ENCODE measurements around the gene SGK1. TPM values are rescaled to one million over a fixed set of nuclear protein-coding genes. Genes with fewer than 3 reads are reported as not detected.

Gene SGK1
- total and polyA plus RNA-seq, 7 donors: 17.2 to 352 (median 35.2) TPM

GRCh38 chr6:134324766-134325165, 6.9 kb upstream of the SGK1 start:
- Histone ChIP-seq H3K36me3 (no peaks in the 10 kb centered on the region), H3K4me1 (no peaks in the 10 kb centered on the region), H3K9me3 (peaks cover 0 to 7% (median 4%) of the 10 kb centered on the region in 4 donors), H3K27me3 (peaks cover 0 to 6% (median 0%) of the 10 kb centered on the region in 3 donors), H3K4me3 (no peak overlapping the region), H3K27ac (no peak overlapping the region)
- TF ChIP-seq EP300 (IDR thresholded peaks at IDR 0.05) (no peak), POLR2A (IDR thresholded peaks at IDR 0.05) (no peak), POLR2AphosphoS5 (IDR thresholded peaks at IDR 0.05) (no peak), CTCF (IDR thresholded peaks at IDR 0.05) (no peak)
- no peak for DNase-seq
- whole genome bisulfite sequencing, 2 donors: 94 to 95% methylated on average over 4 of the region's 4 CpGs
- intact Hi-C loops (cut with DNase I): no loop called here

GRCh38 chr6:134324141-134324540, 6.2 kb upstream of the SGK1 start:
- no peak overlapping the region for H3K4me3 ChIP-seq
- H3K9me3 ChIP-seq: peaks cover 0 to 7% (median 4%) of the 10 kb centered on the region in 4 donors
- H3K36me3 ChIP-seq: no peaks in the 10 kb centered on the region
- TF ChIP-seq EP300 (IDR thresholded peaks at IDR 0.05) (no peak), CTCF (IDR thresholded peaks at IDR 0.05) (no peak)
- H3K27ac ChIP-seq: no peak overlapping the region
- 66 to 67% methylated on average over 5 of the region's 5 CpGs for WGBS, 2 donors
- intact Hi-C loops (cut with DNase I): no loop called here
- no peak for DNase-seq
- peaks cover 0 to 10% (median 0%) of the 10 kb centered on the region in 3 donors for H3K27me3 ChIP-seq
- H3K4me1 ChIP-seq: no peaks in the 10 kb centered on the region

- Histone ChIP-seq H3K36me3 (no peaks in the 10 kb centered on the region), H3K4me1 (no peaks in the 10 kb centered on the region), H3K9me3 (peaks cover 0 to 7% (median 4%) of the 10 kb centered on the region in 4 donors), H3K27ac (no peak overlapping the region), H3K27me3 (peaks cover 0 to 13% (median under 1%) of the 10 kb centered on the region in 3 donors), H3K4me3 (no peak overlapping the region)
- DNase-seq: no peak
- intact Hi-C loops (cut with DNase I): no loop called here
- TF ChIP-seq POLR2AphosphoS5 (IDR thresholded peaks at IDR 0.05) (no peak), CTCF (IDR thresholded peaks at IDR 0.05) (no peak), EP300 (IDR thresholded peaks at IDR 0.05) (no peak), POLR2A (IDR thresholded peaks at IDR 0.05) (no peak)
- 88 to 94% methylated on average over 2 of the region's 2 CpGs for WGBS, 2 donors
These were observed 5.8 kb upstream of the SGK1 start for GRCh38 chr6:134323698-134324097.

GRCh38 chr6:134323294-134323693, 5.4 kb upstream of the SGK1 start:
- no peak for TF ChIP-seq POLR2A (IDR thresholded peaks at IDR 0.05)
- no peak for TF ChIP-seq EP300 (IDR thresholded peaks at IDR 0.05)
- no peak for TF ChIP-seq CTCF (IDR thresholded peaks at IDR 0.05)
- no peak for TF ChIP-seq POLR2AphosphoS5 (IDR thresholded peaks at IDR 0.05)
- no peak overlapping the region for H3K27ac ChIP-seq
- H3K9me3 ChIP-seq: peaks cover 0 to 7% (median 4%) of the 10 kb centered on the region in 4 donors
- DNase-seq: no peak
- H3K4me3 ChIP-seq: no peak overlapping the region
- H3K4me1 ChIP-seq: peaks cover 0 to 3% (median 1%) of the 10 kb centered on the region in 4 donors
- intact Hi-C loops (cut with DNase I): no loop called here
- peaks cover 0 to 17% (median 4%) of the 10 kb centered on the region in 3 donors for H3K27me3 ChIP-seq
- WGBS, 2 donors: 92% methylated on average over 1 of the region's 1 CpG
- H3K36me3 ChIP-seq: no peaks in the 10 kb centered on the region

- peaks cover 0 to 12% (median 3%) of the 10 kb centered on the region in 4 donors for H3K4me1 ChIP-seq
- H3K27ac ChIP-seq: no peak overlapping the region
- TF ChIP-seq CTCF (IDR thresholded peaks at IDR 0.05) (no peak), POLR2A (IDR thresholded peaks at IDR 0.05) (no peak), POLR2AphosphoS5 (IDR thresholded peaks at IDR 0.05) (no peak)
- peaks cover 0 to 7% (median 4%) of the 10 kb centered on the region in 4 donors for H3K9me3 ChIP-seq
- H3K36me3 ChIP-seq: no peaks in the 10 kb centered on the region
- peaks cover 0 to 28% (median 4%) of the 10 kb centered on the region in 3 donors for H3K27me3 ChIP-seq
- 86 to 93% methylated on average over 2 of the region's 2 CpGs for WGBS, 2 donors
- DNase-seq: no peak
- intact Hi-C loops (cut with DNase I): no loop called here
- H3K4me3 ChIP-seq: no peak overlapping the region
These were observed 4.3 kb upstream of the SGK1 start for GRCh38 chr6:134322216-134322615.

Data from sigmoid colon (tissue), 7 donors.